Mesenchymal stem cell (in vitro differentiated cells and primary cell): Measurements from ENCODE around the gene MCEE.
"Not testable (repeated sequence)": the region's sequence is repeated elsewhere in the genome, so short reads cannot be mapped to it uniquely, and the experiment has no call there.

ENCODE experiments used
- DNase-seq: peaks from one replicate; pipeline ENCODE4 v3.0.0-alpha.2; 2013
- H2AFZ ChIP-seq: one replicate; pipeline ENCODE4 v1.6.1; 2013; ENCODE audit warnings: low read depth, mild to moderate bottlenecking, control low read depth, inconsistent platforms, low read length, moderate library complexity
- H2AK5ac ChIP-seq: 2 replicates; pipeline ENCODE4 v1.6.1; 2013; ENCODE audit warnings: low read length, moderate library complexity, mild to moderate bottlenecking, inconsistent platforms; ENCODE audit not compliant: severe bottlenecking
- H2BK120ac ChIP-seq: one replicate; pipeline ENCODE4 v1.6.1; 2013; ENCODE audit warnings: low read depth, mild to moderate bottlenecking, inconsistent platforms, low read length, moderate library complexity
- H2BK12ac ChIP-seq, 2 experiments: one replicate each; pipeline ENCODE4 v1.6.1; 2013; ENCODE audit warnings: inconsistent platforms in 2 of 2, low read length in 2 of 2, mild to moderate bottlenecking in 2 of 2, moderate library complexity in 2 of 2, control low read depth in 1 of 2
- H2BK15ac ChIP-seq: one replicate; pipeline ENCODE4 v1.6.1; 2013; ENCODE audit warnings: mild to moderate bottlenecking, low read depth, inconsistent platforms; ENCODE audit not compliant: poor library complexity, severe bottlenecking
- H2BK5ac ChIP-seq: 2 replicates; pipeline ENCODE4 v1.6.1; 2013; ENCODE audit warnings: low read depth, mild to moderate bottlenecking, low read length, control low read depth, inconsistent platforms; ENCODE audit not compliant: poor library complexity, severe bottlenecking
- H3K14ac ChIP-seq, 2 experiments: one replicate each; pipeline ENCODE4 v1.6.1; 2013; ENCODE audit warnings: inconsistent platforms in 2 of 2, low read length in 2 of 2, control low read depth in 1 of 2, mild to moderate bottlenecking in 1 of 2, moderate library complexity in 1 of 2
- H3K18ac ChIP-seq, 2 experiments: one replicate each; pipeline ENCODE4 v1.6.1; 2013; ENCODE audit warnings: inconsistent platforms in 2 of 2, low read length in 2 of 2, control low read depth in 1 of 2, low read depth in 1 of 2, mild to moderate bottlenecking in 1 of 2
- H3K23ac ChIP-seq, 2 experiments: one replicate each; pipeline ENCODE4 v1.6.1; 2013; ENCODE audit warnings: inconsistent platforms in 2 of 2, low read length in 2 of 2, mild to moderate bottlenecking in 2 of 2, moderate library complexity in 2 of 2, control low read depth in 1 of 2
- H3K27ac ChIP-seq: 2 replicates; pipeline ENCODE4 v1.5.1; 2013; ENCODE audit warnings: mild to moderate bottlenecking, moderate library complexity, low read length, control low read depth, inconsistent platforms; ENCODE audit not compliant: poor library complexity, severe bottlenecking
- H3K27me3 ChIP-seq, 2 experiments: 2 replicates each; pipeline versions ENCODE4 v1.6.1 to v1.7.0; 2013; ENCODE audit warnings: low read length in 2 of 2, mild to moderate bottlenecking in 2 of 2, moderate library complexity in 2 of 2, control low read depth in 1 of 2, inconsistent platforms in 1 of 2; ENCODE audit not compliant: control insufficient read depth in 1 of 2, insufficient read depth in 1 of 2
- H3K36me3 ChIP-seq, 2 experiments: 2 replicates each; pipeline versions ENCODE4 v1.6.1 to v1.7.0; 2013; ENCODE audit warnings: low read length in 2 of 2, control low read depth in 1 of 2, inconsistent platforms in 1 of 2, low read depth in 1 of 2, mild to moderate bottlenecking in 1 of 2; ENCODE audit not compliant: insufficient read depth in 2 of 2, control insufficient read depth in 1 of 2
- H3K4ac ChIP-seq, 2 experiments: one replicate each; pipeline ENCODE4 v1.6.1; 2013; ENCODE audit warnings: inconsistent platforms in 2 of 2, low read length in 2 of 2, mild to moderate bottlenecking in 2 of 2, moderate library complexity in 2 of 2, control low read depth in 1 of 2, low read depth in 1 of 2
- H3K4me1 ChIP-seq: 2 replicates; pipeline ENCODE4 v1.6.1; 2013; ENCODE audit warnings: low read depth, low read length, control low read depth; ENCODE audit not compliant: control insufficient read depth, insufficient read depth
- H3K4me2 ChIP-seq: 2 replicates; pipeline ENCODE4 v1.6.1; 2013; ENCODE audit warnings: low read length, mild to moderate bottlenecking, inconsistent platforms; ENCODE audit not compliant: poor library complexity, severe bottlenecking
- H3K4me3 ChIP-seq, 2 experiments: 2 replicates each; pipeline versions ENCODE4 v1.5.1 to v1.7.0; 2013; ENCODE audit warnings: low read length in 2 of 2, mild to moderate bottlenecking in 2 of 2, control low read depth in 1 of 2, low read depth in 1 of 2; ENCODE audit not compliant: insufficient read depth in 1 of 2
- H3K79me1 ChIP-seq: replicated peaks from 2 replicates; pipeline ENCODE4 v1.6.1; 2013; ENCODE audit warnings: mild to moderate bottlenecking, control low read depth, low read length, inconsistent platforms; ENCODE audit not compliant: poor library complexity, severe bottlenecking
- H3K9ac ChIP-seq: 2 replicates; pipeline ENCODE4 v1.7.0; 2013; ENCODE audit warnings: mild to moderate bottlenecking, low read length, moderate library complexity
- H3K9me3 ChIP-seq: 2 replicates; pipeline ENCODE4 v1.7.0; 2013; ENCODE audit warnings: mild to moderate bottlenecking, low read length; ENCODE audit not compliant: control insufficient read depth
- H4K8ac ChIP-seq: one replicate; pipeline ENCODE4 v1.6.1; 2013; ENCODE audit warnings: inconsistent platforms, mild to moderate bottlenecking, low read length, moderate library complexity
- H4K91ac ChIP-seq: one replicate; pipeline ENCODE4 v1.6.1; 2013; ENCODE audit warnings: mild to moderate bottlenecking, low read length, inconsistent platforms
- WGBS: methylation state at CpG from one replicate; pipeline ENCODE4 v1.1.7; 2013; ENCODE audit warnings: mixed read lengths; 5-methylcytosine and 5-hydroxymethylcytosine counted together

MCEE gene

GRCh38 chr2:71102981-71103681 lies 26.9 kb downstream of the MCEE start:
- Histone ChIP-seq H3K9ac (no peak overlapping the region), H3K4me1 (no peaks in the 10 kb centered on the region), H2BK120ac (no peak overlapping the region), H2AK5ac (no peak overlapping the region), H3K9me3 (peaks cover 5% of the 10 kb centered on the region), H4K91ac (no peak overlapping the region), H3K18ac (no peak overlapping the region), H3K14ac (no peak overlapping the region), H3K4me2 (no peak overlapping the region), H2BK15ac (no peak overlapping the region), H2BK5ac (no peak overlapping the region), H3K4ac (no peak overlapping the region), H3K79me1 (no peaks in the 10 kb centered on the region), H4K8ac (no peak overlapping the region), H3K27me3 (no peaks in the 10 kb centered on the region), H3K23ac (no peak overlapping the region), H2AFZ (no peak overlapping the region), H3K4me3 (no peak overlapping the region), H3K27ac (no peak overlapping the region), H3K36me3 (no peaks in the 10 kb centered on the region), H2BK12ac (peak overlapping the region in 1 of 2 experiments; percentile 3)
- WGBS, result 61% methylated on average over 6 of the region's 6 CpGs
- no peak for DNase-seq

- Histone ChIP-seq H2BK5ac (no peak overlapping the region), H3K9me3 (peaks cover 5% of the 10 kb centered on the region), H3K9ac (peak overlapping the region; percentile 38), H3K79me1 (no peaks in the 10 kb centered on the region), H4K91ac (no peak overlapping the region), H3K27me3 (no peaks in the 10 kb centered on the region), H3K4ac (no peak overlapping the region), H3K4me3 (no peak overlapping the region), H3K4me2 (no peak overlapping the region), H3K18ac (no peak overlapping the region), H2AFZ (no peak overlapping the region), H2AK5ac (no peak overlapping the region), H4K8ac (no peak overlapping the region), H2BK120ac (no peak overlapping the region), H3K14ac (no peak overlapping the region), H2BK12ac (no peak overlapping the region), H3K36me3 (no peaks in the 10 kb centered on the region), H3K4me1 (no peaks in the 10 kb centered on the region), H3K23ac (no peak overlapping the region), H3K27ac (no peak overlapping the region), H2BK15ac (no peak overlapping the region)
- 10% methylated on average over 1 of the region's 2 CpGs for WGBS
- peak; percentile 92 for DNase-seq
These were observed 28.4 kb downstream of the MCEE start for GRCh38 chr2:71101656-71102055.

GRCh38 chr2:71100195-71100964 lies 29.6 kb downstream of the MCEE start:
- Histone ChIP-seq H3K18ac (no peak overlapping the region), H2BK5ac (no peak overlapping the region), H2BK120ac (no peak overlapping the region), H3K9ac (no peak overlapping the region), H2AFZ (no peak overlapping the region), H2BK12ac (no peak overlapping the region), H3K4me3 (no peak overlapping the region), H2BK15ac (no peak overlapping the region), H3K9me3 (no peaks in the 10 kb centered on the region), H3K14ac (no peak overlapping the region), H3K27me3 (no peaks in the 10 kb centered on the region), H4K8ac (no peak overlapping the region), H3K27ac (no peak overlapping the region), H3K4ac (no peak overlapping the region), H3K36me3 (no peaks in the 10 kb centered on the region), H4K91ac (no peak overlapping the region), H2AK5ac (no peak overlapping the region), H3K4me1 (no peaks in the 10 kb centered on the region), H3K23ac (no peak overlapping the region), H3K79me1 (no peaks in the 10 kb centered on the region), H3K4me2 (no peak overlapping the region)
- DNase-seq, result peak; percentile 62
- WGBS, result 6% methylated on average over 2 of the region's 3 CpGs

- not testable (repeated sequence) for H3K79me1 ChIP-seq, H3K4me1 ChIP-seq, H2AK5ac ChIP-seq, H3K27ac ChIP-seq, H2BK5ac ChIP-seq, H3K18ac ChIP-seq, H4K91ac ChIP-seq, H2BK15ac ChIP-seq, H2BK120ac ChIP-seq, H3K4ac ChIP-seq, H3K9ac ChIP-seq, H3K27me3 ChIP-seq, H4K8ac ChIP-seq, DNase-seq, H3K4me3 ChIP-seq, H2BK12ac ChIP-seq, H3K4me2 ChIP-seq, H3K9me3 ChIP-seq, H3K36me3 ChIP-seq, H2AFZ ChIP-seq, H3K23ac ChIP-seq, H3K14ac ChIP-seq
- WGBS, result 93% methylated on average over 31 of the region's 33 CpGs
These were observed 37.4 kb downstream of the MCEE start for GRCh38 chr2:71092491-71093260.
